Hematopoietic multipotent progenitor cell treated with erythropoietin and hydrocortisone succinate and interleukin-3 and kit ligand, for 15 days (in vitro differentiated cells): ENCODE results near the gene ITGAE.
"Not testable (repeated sequence)": the region's sequence is repeated elsewhere in the genome, so short reads cannot be mapped to it uniquely, and the experiment has no call there.

Experiments
- DNase-seq: peaks from one replicate; pipeline ENCODE4 v3.0.0-alpha.2; 2015; ENCODE audit warnings: low spot score

Gene ITGAE, protein sequence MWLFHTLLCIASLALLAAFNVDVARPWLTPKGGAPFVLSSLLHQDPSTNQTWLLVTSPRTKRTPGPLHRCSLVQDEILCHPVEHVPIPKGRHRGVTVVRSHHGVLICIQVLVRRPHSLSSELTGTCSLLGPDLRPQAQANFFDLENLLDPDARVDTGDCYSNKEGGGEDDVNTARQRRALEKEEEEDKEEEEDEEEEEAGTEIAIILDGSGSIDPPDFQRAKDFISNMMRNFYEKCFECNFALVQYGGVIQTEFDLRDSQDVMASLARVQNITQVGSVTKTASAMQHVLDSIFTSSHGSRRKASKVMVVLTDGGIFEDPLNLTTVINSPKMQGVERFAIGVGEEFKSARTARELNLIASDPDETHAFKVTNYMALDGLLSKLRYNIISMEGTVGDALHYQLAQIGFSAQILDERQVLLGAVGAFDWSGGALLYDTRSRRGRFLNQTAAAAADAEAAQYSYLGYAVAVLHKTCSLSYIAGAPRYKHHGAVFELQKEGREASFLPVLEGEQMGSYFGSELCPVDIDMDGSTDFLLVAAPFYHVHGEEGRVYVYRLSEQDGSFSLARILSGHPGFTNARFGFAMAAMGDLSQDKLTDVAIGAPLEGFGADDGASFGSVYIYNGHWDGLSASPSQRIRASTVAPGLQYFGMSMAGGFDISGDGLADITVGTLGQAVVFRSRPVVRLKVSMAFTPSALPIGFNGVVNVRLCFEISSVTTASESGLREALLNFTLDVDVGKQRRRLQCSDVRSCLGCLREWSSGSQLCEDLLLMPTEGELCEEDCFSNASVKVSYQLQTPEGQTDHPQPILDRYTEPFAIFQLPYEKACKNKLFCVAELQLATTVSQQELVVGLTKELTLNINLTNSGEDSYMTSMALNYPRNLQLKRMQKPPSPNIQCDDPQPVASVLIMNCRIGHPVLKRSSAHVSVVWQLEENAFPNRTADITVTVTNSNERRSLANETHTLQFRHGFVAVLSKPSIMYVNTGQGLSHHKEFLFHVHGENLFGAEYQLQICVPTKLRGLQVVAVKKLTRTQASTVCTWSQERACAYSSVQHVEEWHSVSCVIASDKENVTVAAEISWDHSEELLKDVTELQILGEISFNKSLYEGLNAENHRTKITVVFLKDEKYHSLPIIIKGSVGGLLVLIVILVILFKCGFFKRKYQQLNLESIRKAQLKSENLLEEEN

GRCh38 chr17:3800362-3801271 lies at the start of gene ITGAE:
Gene ITGAE (minus strand): TSS chr17:3801188. CDS start chr17:3801144, 44 bp downstream.
- no peak for DNase-seq

- DNase-seq: no peak
Observed at GRCh38 chr17:3848229-3848835, 47.3 kb upstream of the ITGAE start.

- no peak for DNase-seq
Observed at GRCh38 chr17:3847165-3847670, 46.2 kb upstream of the ITGAE start.

GRCh38 chr17:3846437-3847164 lies 45.6 kb upstream of the ITGAE start:
- no peak for DNase-seq

DNA sequence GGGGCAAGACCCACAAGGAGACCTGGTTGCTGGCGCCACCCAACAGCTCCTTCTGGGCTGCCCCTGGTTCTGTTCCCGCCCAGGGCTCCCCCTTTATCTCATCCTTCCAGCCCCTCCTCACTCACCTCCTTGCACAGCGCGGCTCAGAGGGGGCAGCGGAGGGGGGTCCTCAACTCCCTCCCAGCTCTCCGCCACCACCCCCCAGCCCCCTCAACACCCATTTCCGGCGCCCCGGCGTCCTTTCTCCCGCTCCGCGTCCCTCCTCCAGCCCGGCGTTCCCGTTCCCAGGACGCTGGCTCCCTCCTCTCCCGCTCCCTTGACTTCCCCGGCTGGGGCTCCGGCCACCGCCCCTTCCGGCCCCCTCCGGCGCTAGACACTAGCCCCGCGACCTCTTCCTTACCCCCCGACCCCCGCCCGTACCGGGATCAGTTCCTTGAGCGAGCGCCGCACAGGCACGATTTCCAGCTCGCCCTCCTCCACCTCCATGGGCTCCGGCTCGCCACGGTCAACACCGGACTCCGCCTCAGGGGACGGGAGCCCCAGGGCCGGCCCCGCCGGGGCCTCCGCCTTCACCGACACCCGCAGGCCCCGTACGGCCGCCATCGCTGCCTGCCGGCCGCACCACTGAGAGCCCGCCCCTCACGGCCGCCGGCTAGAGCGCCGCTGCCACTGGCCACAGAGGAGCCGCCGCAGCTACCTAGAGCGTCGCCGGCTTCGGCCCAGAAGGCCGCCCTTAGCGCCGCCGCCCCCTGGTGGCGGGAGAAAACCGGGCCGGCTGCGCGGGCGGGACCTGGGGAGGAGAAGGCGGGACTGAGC lies 44.8 kb upstream of the ITGAE start, which contains the start of gene NCBP3:
Gene NCBP3, minus strand, starts transcription at position 626 of the 816 bp plus-strand sequence. Its CDS starts 23 bp downstream, at position 603.
- DNase-seq: peak; percentile 95

GRCh38 chr17:3845291-3845620 lies 44.3 kb upstream of the ITGAE start:
- DNase-seq: peak; percentile 40

- not testable (repeated sequence) for DNase-seq
Observed at GRCh38 chr17:3844556-3844955, 43.6 kb upstream of the ITGAE start.

DNA sequence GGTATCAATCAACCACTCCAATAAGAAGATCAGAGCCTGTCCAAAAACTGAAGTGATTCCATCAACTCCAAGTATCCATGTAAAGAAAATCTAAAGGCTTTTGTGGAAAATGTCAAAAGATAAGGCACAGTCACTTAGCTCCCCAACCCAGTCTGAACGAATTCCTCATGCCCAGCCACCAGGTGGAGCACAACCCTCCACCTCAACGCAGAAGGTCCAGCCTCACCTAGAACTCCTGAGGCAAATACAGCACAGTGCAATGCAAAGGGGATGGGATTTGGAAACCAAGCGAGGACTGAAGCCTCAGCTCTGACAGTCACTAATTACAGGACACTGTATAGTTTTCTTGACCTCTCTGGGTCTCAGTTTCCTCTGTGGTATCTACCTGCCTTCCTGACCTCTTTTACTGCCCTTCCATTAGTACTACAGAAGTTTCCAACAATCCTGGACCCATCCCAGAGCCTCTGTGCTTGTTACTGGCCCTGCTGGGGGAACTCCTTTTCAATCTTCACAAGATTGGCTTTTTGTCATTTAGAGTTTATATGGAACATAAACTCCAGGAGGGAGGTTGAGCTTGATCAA lies 43.0 kb upstream of the ITGAE start:
- peak; percentile 65 for DNase-seq

GRCh38 chr17:3838206-3838605 lies 37.2 kb upstream of the ITGAE start:
- no peak for DNase-seq

- DNase-seq: no peak
Observed at GRCh38 chr17:3836551-3836950, 35.6 kb upstream of the ITGAE start.

DNA sequence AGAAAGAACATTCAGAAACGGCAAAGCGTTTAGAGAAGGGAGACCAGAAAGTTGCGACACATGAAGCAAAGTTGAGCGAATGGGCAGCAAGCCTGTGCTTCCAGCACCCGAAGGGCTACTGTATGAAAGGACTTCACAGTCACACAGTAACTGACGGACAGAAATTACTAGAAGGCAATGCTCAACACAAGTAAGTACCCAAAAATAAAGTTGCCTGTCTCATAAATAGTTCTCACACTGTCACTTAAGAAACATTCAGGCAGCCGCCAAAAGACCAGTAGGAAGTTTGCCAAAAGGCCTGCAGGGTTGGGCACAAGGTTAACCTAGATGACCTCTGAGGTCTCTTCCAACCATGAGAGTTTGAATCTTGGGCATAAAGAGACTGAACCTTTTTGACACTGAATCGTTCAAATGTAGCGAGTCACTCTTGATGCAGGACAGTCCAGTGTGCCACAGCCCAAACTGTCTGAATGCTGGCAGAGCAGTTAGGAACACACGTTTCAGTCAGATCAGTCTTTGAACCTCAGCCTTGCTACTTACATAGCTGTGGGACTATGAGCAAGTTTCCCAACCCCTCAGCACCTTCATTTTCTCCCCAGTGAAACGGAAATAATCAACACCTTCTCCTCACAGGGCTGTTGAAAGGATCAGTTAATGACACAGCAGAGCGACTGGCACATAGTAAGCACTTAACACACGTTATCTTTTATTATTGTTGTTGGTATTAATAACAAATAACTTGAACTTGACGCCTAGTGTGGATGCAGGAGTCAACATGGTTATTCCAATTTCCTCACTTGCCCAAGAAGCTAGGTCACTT lies 34.6 kb upstream of the ITGAE start:
- no peak for DNase-seq

DNA sequence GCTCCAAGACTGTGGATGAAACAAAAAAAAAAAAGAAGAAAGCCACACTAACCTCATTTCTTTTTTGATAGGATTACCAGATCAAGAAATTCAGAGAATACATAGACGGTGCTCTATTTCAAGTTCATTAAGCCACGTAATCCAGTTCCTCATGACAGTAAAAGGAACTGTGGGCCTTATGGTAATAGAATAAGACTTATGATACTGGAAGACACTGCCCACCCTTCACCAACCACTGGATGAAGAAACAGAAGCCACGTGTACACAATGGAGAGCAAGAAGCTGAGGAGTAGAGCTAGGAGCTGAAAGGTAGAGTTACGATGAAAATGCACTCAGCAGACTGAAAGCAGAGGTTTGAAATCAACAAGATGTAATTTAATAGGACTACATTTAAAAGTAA lies 33.8 kb upstream of the ITGAE start:
- DNase-seq: no peak

- no peak for DNase-seq
Observed at GRCh38 chr17:3828852-3829232, 27.9 kb upstream of the ITGAE start.

DNA sequence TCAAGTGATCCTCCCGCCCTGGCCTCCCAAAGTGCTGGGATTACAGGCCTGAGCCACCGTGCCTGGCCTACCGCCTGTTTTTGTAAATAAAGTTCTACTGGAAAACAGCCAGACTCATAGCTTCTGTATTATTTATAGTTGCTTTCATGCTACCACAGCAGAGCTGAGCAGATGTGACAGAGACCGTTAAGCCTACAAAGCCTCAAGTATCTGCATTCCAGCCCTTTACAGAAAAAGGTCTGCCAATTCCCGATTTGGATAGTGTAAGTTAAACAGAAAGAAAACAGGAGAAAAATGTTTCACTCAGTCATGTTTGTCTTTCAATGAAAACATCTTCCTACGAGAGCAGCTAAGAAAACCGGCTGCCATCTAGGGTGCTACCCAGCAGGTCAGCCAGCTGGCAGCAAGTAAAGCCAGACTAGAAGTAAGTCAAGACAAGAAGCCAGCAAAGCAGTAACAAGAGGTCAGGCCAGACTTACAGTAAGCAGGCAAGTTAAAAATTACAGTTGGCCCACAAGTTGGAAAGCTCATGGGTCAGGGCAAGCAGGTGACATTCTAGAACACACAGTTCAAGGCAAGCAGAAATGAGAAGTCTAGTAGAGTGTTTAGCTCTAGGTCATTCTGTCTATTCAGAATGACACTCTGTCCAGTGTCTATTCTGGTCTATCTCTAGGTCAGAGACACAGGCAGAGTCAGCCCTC lies 27.3 kb upstream of the ITGAE start:
- DNase-seq: no peak

DNA sequence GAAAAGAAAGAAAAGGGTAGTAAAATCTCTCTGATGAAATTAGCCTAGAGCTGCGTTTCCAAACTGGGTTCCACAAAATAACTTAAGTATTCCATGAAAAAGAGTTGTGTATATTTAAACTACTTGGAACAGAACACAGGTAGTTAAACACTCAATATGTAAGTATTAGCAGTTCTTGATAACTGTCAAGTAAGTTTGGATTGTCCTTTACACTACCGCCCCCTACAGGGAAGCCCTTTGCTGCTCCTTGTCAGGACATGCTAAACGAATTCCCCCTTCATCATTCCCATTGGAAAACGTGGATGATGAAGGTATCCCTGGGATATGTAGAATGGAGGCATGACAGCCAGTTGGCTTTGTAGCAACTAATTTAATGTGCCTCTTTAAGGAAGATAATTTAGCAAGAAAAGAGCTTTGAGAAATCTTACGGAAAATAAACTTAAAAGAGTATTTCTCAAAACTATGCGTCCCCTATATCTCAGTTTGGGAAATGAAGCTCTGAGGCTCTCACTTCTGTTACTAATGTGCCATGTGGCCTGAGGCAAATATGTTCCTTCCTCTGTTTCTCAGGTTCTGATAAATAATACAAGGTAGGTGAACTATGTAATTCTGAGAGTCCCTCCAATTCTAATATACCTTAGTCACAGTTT lies 26.3 kb upstream of the ITGAE start:
- peak; percentile 41 for DNase-seq

DNA sequence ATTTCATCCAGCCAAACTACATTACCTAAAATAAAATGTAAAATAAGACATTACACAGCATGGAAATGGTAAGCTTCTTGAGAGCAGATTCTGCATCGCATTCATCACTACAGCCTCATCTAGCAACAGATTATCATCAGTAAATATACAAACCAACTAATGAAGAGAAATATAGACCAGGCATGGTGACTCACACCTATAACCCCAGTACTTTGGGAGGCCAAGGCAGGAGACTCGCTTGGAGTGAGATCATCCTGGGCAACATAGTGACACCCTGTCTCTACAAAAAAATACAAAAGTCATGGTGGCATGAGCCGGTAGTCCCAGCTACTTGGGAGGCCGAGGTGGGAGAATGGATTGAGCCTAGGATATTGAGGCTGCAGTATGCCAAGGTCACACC lies 25.2 kb upstream of the ITGAE start:
- no peak for DNase-seq

DNA sequence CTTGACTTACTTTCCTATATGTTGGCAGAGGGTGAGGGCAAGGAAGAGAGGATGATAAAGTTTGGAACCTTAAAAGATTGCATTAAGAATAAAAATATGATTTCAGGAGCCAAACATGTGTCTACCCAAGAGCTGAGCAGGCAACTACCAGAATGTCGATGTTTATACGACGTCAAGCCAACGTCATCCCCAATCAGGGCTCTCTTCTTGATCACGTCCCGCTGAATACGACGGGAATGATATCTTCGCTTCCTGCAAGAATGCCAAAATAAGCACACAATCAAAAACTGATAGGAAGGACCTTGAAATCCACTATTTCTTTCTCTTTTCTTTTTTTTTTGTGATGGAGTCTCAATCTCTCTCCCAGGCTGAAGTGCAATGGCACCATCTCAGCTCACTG lies 20.1 kb upstream of the ITGAE start:
- no peak for DNase-seq
